RWPE1 (cell line): Measurements from ENCODE around the gene KRT26.

ENCODE experiments used
- CTCF ChIA-PET: fragments of 350-600 bp; sonication (Branson Sonifier 250); formaldehyde crosslinking; extraction: SDS; loops from one replicate; lab custom pipeline; 2021; lab: Yijun Ruan, JAX
- POLR2A ChIA-PET: fragments of 400-600 bp; formaldehyde crosslinking; extraction: SDS; loops from one replicate; lab custom pipeline; 2020; ENCODE audit warnings: antibody characterized with exemption; ENCODE audit not compliant: low non-redundant PET; lab: Yijun Ruan, JAX
- DNase-seq: peaks from one replicate; pipeline ENCODE4 v3.0.0; 2012; ENCODE audit warnings: low spot score
- H3K27ac ChIP-seq: fragments of 450-650 bp; 2 replicates; pipeline ENCODE4 v1.5.1; 2017
- TF ChIP-seq, protein P1 (sequence below): fragments of 450-650 bp; conservative IDR thresholded peaks from 2 replicates; pipeline ENCODE4 v1.5.1; 2017; ENCODE audit warnings: low read depth, mild to moderate bottlenecking

KRT26 gene

DNA sequence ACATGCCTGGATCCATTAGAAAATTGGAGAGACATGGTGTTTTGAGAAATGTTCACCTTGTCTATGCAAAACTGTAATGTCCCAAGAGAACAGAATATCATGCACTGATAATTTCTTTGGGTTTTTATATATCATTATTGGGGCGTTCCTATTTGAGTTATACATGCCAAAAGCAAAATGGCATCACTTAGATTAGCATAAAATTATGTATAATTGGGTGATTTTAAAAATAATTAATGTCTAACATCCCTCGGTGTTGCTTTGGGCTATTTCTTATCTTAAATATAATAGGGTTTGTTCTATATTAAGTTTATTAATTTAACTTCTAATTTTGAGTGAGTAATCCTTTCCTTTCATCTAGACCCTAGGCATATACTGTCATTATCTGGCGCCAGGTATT is 27.9 kb upstream of the KRT26 start, which contains the start of gene KRT28:
Gene KRT28, minus strand, starts transcription at position 101 of the 400 bp plus-strand sequence. Its CDS starts 66 bp downstream, at position 35.
- CTCF ChIA-PET = no interaction called here
- no peak for DNase-seq
- POLR2A ChIA-PET = no interaction called here
- TF ChIP-seq, protein P1, sequence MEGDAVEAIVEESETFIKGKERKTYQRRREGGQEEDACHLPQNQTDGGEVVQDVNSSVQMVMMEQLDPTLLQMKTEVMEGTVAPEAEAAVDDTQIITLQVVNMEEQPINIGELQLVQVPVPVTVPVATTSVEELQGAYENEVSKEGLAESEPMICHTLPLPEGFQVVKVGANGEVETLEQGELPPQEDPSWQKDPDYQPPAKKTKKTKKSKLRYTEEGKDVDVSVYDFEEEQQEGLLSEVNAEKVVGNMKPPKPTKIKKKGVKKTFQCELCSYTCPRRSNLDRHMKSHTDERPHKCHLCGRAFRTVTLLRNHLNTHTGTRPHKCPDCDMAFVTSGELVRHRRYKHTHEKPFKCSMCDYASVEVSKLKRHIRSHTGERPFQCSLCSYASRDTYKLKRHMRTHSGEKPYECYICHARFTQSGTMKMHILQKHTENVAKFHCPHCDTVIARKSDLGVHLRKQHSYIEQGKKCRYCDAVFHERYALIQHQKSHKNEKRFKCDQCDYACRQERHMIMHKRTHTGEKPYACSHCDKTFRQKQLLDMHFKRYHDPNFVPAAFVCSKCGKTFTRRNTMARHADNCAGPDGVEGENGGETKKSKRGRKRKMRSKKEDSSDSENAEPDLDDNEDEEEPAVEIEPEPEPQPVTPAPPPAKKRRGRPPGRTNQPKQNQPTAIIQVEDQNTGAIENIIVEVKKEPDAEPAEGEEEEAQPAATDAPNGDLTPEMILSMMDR = no peak
- H3K27ac ChIP-seq = no peak within 1 kb of the TSS

DNA sequence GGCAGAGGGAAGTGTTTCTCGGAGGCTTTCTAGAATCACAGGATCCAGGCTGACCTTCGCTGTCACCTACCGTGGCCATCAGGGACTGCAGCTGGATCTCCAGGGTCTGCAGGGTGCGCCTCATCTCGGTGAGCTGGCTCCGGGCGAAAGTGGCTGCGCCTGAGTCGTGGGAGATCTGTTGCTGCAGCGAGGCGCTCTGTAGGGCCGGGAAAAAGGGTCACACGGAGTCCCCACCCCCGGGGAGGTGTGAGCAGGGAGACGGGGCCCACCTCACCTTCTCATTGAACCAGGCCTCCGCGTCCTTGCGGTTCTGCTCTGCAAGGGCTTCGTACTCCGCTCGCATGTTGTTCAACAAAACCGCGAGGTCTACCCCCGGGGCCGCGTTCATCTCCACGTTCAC is 24.8 kb upstream of the KRT26 start:
- no peak for DNase-seq
- H3K27ac ChIP-seq = no peak overlapping the region
- POLR2A ChIA-PET = interaction anchor here (0.6 kb wide), 1 partner anchor 26 kb away, joined by 3 read pairs; no protein-coding TSS in a partner anchor
- TF ChIP-seq, protein P1 = no peak
- CTCF ChIA-PET = no interaction called here

DNA sequence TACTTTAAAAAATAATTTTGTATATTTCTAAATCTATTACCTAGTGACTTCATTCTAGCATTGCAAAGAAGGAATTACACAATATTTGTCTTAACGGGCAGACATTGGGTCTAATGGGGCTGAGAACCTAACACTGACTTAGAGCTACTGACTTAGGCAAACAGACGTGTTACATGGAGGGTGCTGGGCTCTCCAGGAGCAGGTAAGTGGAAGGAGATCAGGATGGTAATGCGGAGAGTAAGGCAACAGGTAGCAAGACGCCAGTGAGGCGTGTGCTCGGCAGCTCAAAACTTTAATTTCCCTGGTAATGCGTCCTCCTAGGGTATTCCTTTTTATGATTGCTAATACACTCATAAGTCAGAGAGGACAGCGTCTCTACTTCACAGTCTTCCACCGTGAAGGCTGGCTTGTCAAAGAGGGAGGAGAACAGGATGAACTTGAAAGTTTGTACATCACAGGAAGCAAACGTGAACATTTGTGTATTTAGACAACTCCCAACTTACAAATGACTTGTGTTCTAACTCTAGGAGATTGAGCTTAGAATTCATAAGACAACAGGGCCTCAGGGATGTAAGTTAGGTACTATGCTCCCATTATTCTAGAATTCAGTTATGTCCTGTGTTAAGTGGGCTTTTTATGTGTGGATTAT is 23.1 kb upstream of the KRT26 start:
- ChIA-PET POLR2A (no interaction called here), CTCF (interaction anchor here (0.6 to 1.5 kb wide), 4 partner anchors 9 to 533 kb away, joined by 3 to 4 read pairs (median 3); no protein-coding TSS in a partner anchor)
- TF ChIP-seq, protein P1 = no peak

DNA sequence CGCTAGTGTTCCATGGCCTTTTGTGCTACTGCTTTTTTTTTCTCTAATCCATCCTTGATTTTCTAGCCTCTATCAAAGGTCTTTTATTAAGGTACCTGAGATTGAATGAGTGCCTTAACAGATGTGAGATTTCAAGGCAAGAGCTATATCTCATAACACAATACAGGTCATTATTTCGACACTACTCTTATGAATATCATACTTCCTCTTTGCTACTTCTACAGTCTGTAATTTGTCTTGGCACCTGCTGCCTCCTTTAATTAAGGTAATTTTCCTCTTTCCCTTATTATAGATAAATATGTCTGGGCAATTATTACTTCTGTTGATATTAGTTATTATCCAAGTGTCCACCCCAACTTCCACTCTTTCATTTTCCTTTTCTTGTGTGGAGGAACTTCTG is 22.5 kb upstream of the KRT26 start:
- POLR2A ChIA-PET = no interaction called here
- DNase-seq = no peak
- TF ChIP-seq, protein P1 = no peak
- CTCF ChIA-PET = interaction anchor here (0.6 to 1.5 kb wide), 2 partner anchors 67 to 175 kb away, joined by 3 to 4 read pairs; no protein-coding TSS in a partner anchor
- H3K27ac ChIP-seq = no peak overlapping the region

More for the DNA sequence above, 23.1 kb upstream of the KRT26 start:
- no peak overlapping the region for H3K27ac ChIP-seq
- DNase-seq = no peak

DNA sequence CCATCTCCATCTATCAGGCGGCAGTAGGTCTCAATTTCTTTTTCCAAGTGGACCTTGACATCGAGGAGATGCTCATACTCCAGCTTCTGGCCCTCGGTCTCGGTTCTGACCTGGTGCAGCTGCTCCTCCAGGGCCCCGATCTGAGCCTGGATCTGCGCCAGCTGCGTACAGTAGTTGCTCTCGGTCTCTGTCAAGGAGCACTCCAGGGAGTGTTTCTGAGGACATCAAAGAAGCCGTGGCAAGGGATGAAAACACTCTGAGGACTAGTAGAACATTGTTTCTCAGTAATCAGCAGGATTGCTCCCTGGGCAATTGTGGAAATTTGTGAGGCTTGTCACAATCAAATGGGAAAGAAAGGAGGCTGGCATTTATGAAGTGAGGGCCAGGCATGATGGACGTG is 21.8 kb upstream of the KRT26 start:
- TF ChIP-seq, protein P1 = no peak
- ChIA-PET POLR2A (no interaction called here), CTCF (no interaction called here)
- H3K27ac ChIP-seq = no peak overlapping the region
- no peak for DNase-seq

DNA sequence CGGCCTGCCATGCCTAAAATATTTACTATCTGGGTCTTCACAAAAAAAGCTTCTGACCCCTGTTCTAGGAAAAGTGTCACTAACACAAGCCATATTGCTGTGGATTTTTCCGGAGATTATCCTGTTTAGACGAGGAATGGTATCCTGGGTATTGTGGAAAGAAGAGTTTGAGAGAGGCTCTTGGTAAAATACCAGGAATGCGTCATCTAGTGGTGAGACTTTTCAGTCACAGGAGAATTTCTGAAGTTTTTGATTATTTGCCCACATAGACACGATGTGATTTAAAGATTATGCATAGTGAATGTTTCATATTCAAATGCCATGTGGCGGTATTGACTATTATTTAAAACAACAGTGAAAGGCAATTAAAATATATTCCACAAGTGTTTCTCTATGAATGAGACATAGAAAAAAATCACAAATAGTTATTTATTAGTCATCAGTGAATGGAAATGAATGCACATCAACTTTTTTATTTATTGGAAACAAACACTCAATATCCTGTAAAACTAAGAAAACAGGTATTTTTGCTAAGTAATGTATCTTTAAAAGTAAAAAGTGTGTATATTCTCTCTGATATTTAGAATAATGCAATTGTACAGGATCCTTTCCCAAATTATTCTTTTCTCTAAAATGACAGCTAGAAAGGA is 19.9 kb upstream of the KRT26 start:
- ChIA-PET POLR2A (no interaction called here), CTCF (interaction anchor here (0.5 to 1.4 kb wide), 6 partner anchors 172 to 1399 kb away, joined by 3 to 5 read pairs (median 4); no protein-coding TSS in a partner anchor)
- H3K27ac ChIP-seq = no peak overlapping the region
- DNase-seq = peak; percentile 17
- TF ChIP-seq, protein P1 = peak; percentile 65; the same call in 1 of the 2 replicates
